ENCODE data around the gene RIMBP2.
"Not testable (repeated sequence)": the region's sequence is repeated elsewhere in the genome, so short reads cannot be mapped to it uniquely, and the experiment has no call there.

The RIMBP2 gene

GRCh38 chr12:130591736-130592135, 124.4 kb downstream of the RIMBP2 start:
- DNase-seq (ENCODE audit: low read depth), result no peak
- TF ChIP-seq CTCF (IDR thresholded peaks at IDR 0.05; ENCODE audit: control insufficient read depth, insufficient read depth, low read depth, low read length, missing control alignments), result no peak

GRCh38 chr12:130590685-130591084, 125.4 kb downstream of the RIMBP2 start:
- no peak for DNase-seq (ENCODE audit: low read depth)
- no peak for TF ChIP-seq CTCF (IDR thresholded peaks at IDR 0.05; ENCODE audit: control insufficient read depth, insufficient read depth, low read depth, low read length, missing control alignments)
- no peak overlapping the region for H3K4me3 ChIP-seq (ENCODE audit: control insufficient read depth, low read depth, low read length)

More at GRCh38 chr12:130591736-130592135, 124.4 kb downstream of the RIMBP2 start:
- H3K4me3 ChIP-seq (ENCODE audit: control insufficient read depth, low read depth, low read length), result no peak overlapping the region

- TF ChIP-seq CTCF (IDR thresholded peaks at IDR 0.05; ENCODE audit: control insufficient read depth, insufficient read depth, low read depth, low read length, missing control alignments), result no peak
- H3K4me3 ChIP-seq (ENCODE audit: control insufficient read depth, low read depth, low read length), result no peak overlapping the region
- DNase-seq (ENCODE audit: low read depth), result no peak
These were observed 126.4 kb downstream of the RIMBP2 start for GRCh38 chr12:130589540-130590317.

- no peak overlapping the region for H3K4me3 ChIP-seq (ENCODE audit: control insufficient read depth, low read depth, low read length)
- TF ChIP-seq CTCF (IDR thresholded peaks at IDR 0.05; ENCODE audit: control insufficient read depth, insufficient read depth, low read depth, low read length, missing control alignments), result no peak
- no peak for DNase-seq (ENCODE audit: low read depth)
These were observed 127.2 kb downstream of the RIMBP2 start for GRCh38 chr12:130588696-130589539.

GRCh38 chr12:130587966-130588365, 128.1 kb downstream of the RIMBP2 start:
- no peak for TF ChIP-seq CTCF (IDR thresholded peaks at IDR 0.05; ENCODE audit: control insufficient read depth, insufficient read depth, low read depth, low read length, missing control alignments)

GRCh38 chr12:130584475-130584874, 131.6 kb downstream of the RIMBP2 start:
- H3K4me3 ChIP-seq (ENCODE audit: control insufficient read depth, low read depth, low read length); DNase-seq (ENCODE audit: low read depth): not testable (repeated sequence)

More at GRCh38 chr12:130587966-130588365, 128.1 kb downstream of the RIMBP2 start:
- no peak overlapping the region for H3K4me3 ChIP-seq (ENCODE audit: control insufficient read depth, low read depth, low read length)
- no peak for DNase-seq (ENCODE audit: low read depth)

- H3K4me3 ChIP-seq (ENCODE audit: control insufficient read depth, low read depth, low read length), result no peak overlapping the region
- no peak for DNase-seq (ENCODE audit: low read depth)
- no peak for TF ChIP-seq CTCF (IDR thresholded peaks at IDR 0.05; ENCODE audit: control insufficient read depth, insufficient read depth, low read depth, low read length, missing control alignments)
These were observed 132.3 kb downstream of the RIMBP2 start for GRCh38 chr12:130583800-130584199.

Measured in AG09309 (cell line).